Measurements from ENCODE around the gene ZNF646.

Gene ZNF646

GRCh38 chr16:31073970-31074813 lies at the start of gene ZNF646, which contains the start of gene ZNF668:
TSS of gene ZNF646 (plus strand) at chr16:31074422. CDS start at chr16:31076325, 1,903 bp downstream.
TSS of gene ZNF668 (minus strand) at chr16:31074240. CDS start at chr16:31064459, 9,781 bp downstream.
- in situ Hi-C loops (cut with MboI; ENCODE audit: low sequenced_read_pairs) = no loop called here

GRCh38 chr16:31025339-31025738 lies 48.9 kb upstream of the ZNF646 start:
- in situ Hi-C loops (cut with MboI; ENCODE audit: low sequenced_read_pairs) = no loop called here

DNA sequence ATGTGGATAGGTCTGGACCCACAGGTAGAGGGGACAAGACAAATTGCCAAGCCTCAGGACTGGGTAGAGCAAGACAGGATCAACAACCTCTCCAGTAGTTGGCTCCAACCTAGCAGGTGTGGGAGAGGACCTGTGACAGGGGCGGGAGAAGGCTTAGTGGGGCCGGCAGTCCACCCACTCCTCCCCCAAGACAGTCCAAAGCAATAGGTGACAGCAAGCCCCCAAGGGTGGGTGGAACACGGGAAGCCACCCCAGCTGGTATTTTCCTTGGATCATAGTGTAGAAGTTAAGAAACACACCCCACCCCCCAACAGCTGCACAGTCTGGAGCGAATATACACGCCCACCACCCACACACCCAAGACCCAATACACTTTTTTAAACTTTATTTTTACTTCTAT lies 45.0 kb upstream of the ZNF646 start:
- in situ Hi-C loops (cut with MboI; ENCODE audit: low sequenced_read_pairs) = no loop called here

DNA sequence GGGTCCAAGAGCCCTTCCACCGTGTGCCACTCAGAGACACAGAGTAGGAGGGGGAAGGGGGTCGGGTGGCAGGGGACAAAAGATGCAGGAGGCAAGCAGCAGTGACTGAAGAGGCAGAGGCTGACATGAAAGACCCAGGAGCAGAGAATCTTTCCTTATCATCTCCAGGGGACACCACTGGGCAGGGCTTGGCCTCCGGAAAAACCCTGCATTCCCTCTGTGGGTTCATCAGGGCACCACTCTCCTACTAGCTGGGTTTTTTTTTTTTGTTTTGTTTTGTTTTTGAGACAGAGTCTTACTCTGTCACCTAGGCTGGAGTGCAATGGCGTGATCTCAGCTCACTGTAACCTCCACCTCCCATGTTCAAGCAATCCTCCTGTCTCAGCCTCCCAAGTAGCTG lies 42.9 kb upstream of the ZNF646 start:
- in situ Hi-C loops (cut with MboI; ENCODE audit: low sequenced_read_pairs) = no loop called here

DNA sequence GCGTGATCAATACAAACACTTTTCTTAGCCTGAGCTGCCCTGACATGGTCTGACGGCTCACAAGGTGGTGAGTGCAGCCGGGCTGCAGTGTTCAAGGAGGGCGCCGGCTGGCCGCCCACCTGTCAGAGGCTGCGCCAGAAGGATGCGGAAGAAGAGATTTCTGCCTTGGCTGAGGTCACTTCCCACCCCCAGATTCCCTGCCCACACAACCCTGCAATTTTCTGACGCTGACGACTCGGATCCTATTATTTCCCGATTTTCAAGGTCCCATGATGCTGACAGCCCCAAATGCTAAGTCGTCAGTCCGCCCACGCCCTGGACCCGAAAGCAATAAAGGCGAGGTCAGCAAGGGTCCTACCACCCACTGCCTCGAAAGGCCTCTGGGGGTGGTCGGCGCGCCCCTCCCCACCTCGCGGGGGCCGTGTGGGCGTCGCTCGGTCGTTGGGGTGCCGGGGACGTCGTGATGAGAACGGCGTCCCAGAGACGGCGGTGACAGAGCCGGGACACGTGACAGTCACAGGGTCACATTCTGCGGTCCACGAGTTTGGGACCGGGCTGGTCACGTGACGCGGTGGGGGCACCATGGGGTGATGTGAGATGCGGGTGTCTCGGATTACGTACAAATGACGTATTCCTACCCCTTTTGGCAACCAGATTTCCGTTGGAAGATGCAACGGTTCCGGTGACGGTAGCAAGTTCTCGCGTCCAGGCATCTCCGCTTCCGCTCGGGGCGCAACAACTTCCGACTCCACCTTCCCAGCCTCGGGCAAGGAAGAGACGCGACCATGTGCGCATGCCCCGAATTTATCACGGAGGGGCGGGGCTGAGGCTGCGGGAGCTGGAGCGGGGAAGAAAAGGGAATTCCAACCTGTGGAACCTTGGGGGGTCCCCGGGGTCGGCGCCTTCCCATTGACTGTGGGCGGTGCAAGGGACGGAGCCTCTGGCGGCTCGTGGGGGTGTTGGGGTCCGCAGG lies 41.2 kb upstream of the ZNF646 start, which contains the start of gene STX4:
Gene STX4 (plus strand): TSS at position 823 of the 973 bp plus-strand sequence. CDS start 248 bp downstream, outside the sequence.
- in situ Hi-C loops (cut with MboI; ENCODE audit: low sequenced_read_pairs) = no loop called here

- in situ Hi-C loops (cut with MboI; ENCODE audit: low sequenced_read_pairs) = no loop called here
Measured at GRCh38 chr16:31033709-31034492, 40.3 kb upstream of the ZNF646 start.

- in situ Hi-C loops (cut with MboI; ENCODE audit: low sequenced_read_pairs) = no loop called here
Measured at GRCh38 chr16:31036691-31037090, 37.5 kb upstream of the ZNF646 start.

DNA sequence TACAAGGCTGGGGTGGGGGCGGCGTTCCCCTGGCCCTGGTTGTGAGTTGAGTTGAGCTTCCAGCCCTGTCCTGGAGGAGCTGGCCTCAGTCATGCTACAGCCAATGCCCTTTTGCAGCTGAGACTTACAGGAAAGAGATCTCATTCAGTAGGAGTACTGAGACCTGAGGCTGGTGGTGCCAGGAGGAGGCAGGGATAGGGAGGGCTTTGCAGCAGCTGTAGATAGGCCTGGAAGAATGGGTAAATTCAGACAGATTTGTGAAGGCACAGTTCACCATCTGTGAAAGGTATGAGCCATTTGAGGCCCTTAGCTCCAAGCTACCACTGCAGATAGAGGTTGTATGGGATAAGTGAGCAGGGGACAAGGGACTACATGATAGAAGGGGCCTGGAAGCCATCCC lies 35.2 kb upstream of the ZNF646 start:
- in situ Hi-C loops (cut with MboI; ENCODE audit: low sequenced_read_pairs) = no loop called here

DNA sequence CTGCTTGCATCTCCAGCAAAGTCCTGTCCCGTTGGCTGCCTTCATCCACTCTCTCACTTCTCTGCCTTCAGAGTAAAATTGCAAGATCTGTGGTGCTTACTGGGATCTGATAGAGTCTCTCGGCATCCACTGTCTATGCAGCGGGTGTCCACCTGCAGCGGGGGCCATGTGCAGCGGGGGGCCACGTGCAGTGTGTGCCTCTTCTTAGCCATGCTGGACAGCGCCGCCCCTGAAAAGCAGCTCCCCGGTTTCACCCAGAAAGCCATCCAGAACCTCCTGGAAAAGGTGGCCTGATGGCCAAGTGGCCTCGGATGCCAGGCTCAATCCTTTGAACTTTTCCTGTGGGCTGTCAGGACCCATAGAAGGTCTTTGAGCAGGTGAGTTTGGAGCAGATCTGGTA lies 31.4 kb upstream of the ZNF646 start:
- in situ Hi-C loops (cut with MboI; ENCODE audit: low sequenced_read_pairs) = no loop called here

DNA sequence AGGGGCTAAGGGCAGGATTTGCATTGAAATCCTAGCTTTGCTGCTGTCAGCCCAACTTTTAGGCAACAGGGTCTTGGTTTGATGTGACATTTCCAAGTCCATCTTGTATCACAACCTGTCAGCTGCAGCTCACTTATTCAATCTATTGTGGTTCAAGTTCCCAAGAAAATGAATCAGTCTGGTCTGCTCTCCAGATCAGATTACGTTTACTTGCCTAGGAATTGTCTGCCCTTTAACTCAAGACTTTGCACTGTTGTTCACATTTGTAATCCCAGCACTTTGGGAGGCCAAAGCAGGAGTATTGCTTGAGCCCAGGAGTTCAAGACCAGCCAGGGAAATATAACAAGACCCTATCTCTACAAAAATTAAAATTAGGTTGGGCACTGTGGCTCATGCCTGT lies 30.9 kb upstream of the ZNF646 start:
- in situ Hi-C loops (cut with MboI; ENCODE audit: low sequenced_read_pairs) = no loop called here

GRCh38 chr16:31043898-31044481 lies 30.2 kb upstream of the ZNF646 start:
- in situ Hi-C loops (cut with MboI; ENCODE audit: low sequenced_read_pairs) = no loop called here

DNA sequence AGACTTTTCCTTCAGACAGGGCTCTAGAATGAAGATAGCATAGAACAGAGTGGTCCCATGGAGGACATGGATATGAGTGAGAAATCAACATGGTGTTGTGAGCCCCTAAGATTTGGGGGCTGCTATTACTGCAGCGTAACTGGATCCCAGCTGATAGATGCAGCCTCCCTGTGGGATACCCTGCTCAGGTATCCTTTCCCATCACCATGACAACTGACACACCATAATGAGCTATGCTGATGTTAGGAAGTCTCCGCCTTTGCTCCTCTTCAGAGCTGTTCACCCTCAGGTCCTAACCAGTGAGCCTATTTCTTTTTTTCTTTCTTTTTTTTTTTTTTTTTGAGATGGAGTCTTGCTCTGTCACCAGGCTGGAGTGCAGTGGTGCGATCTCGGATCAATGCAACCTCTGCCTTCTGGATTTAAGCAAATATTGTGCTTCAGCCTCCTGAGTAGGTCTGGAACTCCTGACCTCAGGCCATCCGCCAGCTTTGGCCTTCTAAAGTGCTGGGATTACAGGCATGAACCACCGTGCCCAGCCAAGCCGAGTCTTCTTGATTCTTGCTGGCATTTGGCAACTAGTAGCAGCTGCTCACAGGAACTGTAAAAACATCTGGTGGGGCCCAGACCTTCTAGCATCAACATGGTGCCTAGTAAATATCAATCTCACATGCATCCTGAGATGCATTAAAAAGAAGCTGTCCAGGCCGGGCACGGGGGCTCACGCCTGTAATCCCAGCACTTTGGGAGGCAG lies 23.8 kb upstream of the ZNF646 start:
- in situ Hi-C loops (cut with MboI; ENCODE audit: low sequenced_read_pairs) = no loop called here

- in situ Hi-C loops (cut with MboI; ENCODE audit: low sequenced_read_pairs) = no loop called here
Measured at GRCh38 chr16:31052114-31052513, 22.1 kb upstream of the ZNF646 start.

DNA sequence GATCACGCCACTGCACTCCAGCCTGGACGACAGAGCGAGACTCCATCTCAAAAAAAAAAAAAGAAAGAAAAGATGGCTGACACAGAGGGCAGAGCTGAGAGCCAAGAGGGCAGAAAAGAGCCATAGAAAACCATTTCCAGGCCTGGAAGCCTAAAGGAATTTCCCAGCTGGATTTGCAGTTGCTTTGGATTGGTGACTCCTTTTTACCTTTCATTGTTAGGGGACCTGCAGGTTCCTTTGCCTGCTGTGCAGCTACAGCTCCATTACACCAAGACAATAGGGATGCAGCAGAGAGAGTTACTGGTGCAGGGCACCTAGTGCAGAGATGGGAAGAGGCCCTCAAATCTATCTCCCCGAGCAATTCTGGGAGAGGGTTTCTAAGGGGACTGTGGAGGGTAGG lies 18.6 kb upstream of the ZNF646 start:
- in situ Hi-C loops (cut with MboI; ENCODE audit: low sequenced_read_pairs) = no loop called here

DNA sequence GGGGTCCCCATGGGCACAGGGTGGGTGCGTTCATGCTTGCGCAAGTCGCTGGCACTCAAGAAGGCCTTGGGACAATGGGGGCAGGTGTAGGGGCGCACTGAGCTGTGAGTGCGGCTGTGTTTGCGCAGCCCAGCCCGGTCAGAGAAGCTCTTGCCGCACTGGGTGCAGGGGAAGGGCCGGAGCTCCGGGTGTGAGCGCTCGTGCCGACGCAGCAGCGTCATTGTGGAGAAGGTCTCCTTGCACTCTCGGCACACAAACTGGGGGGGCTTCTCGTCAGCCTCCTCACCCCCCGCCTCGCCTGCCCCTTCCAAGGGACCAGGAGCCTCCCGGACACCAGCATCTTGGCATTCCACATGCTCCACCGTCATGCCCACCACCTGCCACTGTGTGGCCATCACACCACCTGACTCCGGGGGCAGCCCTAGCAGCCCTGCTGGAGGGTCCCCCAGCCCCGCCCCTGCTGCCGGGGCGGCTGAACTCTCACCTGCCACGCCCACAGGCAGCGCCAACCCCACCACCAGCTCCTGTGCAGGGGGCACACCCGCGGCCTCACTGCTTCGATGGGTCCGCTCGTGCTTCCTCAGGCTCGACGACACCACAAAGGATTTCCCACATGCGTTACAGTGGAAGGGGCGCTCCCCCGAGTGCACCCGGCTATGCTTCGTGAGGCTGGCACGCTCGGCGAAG lies 13.0 kb upstream of the ZNF646 start:
- in situ Hi-C loops (cut with MboI; ENCODE audit: low sequenced_read_pairs) = no loop called here

DNA sequence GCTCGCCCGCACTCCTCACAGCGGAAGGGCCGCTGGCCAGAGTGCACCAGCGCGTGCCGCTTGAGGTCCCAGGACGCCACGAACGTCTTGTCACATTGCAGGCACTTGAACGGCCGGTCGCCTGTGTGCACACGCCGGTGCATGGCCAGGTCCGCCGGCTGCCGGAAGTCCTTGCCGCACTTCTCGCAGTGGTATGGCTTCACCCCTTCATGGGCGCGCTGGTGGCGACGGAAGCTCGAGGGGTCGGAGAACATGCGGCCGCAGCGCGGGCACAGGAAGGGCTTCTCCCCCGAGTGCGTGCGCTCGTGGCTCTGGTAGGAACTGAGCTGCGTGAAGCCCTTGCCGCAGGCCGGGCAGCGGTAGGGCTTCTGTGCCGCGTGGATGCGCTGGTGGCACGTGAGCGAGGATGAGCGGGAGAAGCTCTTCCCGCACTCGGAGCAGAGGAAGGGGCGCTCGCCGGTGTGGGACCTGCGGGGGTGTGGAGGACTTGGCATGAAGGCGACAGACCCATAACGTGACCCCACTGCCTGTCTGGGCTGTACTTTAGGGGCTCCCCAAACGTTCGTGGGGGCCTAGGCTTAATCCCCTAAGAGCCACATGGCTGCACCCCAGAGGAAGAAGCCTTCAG lies 12.3 kb upstream of the ZNF646 start:
- in situ Hi-C loops (cut with MboI; ENCODE audit: low sequenced_read_pairs) = no loop called here

DNA sequence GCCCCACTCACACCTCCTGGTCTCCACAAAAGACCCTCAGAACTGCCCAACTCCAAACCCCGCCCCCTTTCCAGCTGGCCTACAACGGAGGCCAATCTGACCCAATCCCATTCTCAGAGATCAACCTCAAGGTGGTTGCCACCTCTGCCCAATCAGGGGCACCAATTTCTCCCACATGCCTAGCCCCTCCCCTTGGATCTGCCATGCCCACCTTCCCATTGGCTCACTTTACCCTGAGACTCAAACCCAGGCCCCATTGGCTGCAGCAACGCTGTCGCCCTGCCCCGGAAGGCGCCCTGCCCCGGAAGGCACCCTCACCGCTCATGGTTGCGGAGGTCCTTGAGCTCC lies 10.8 kb upstream of the ZNF646 start:
- in situ Hi-C loops (cut with MboI; ENCODE audit: low sequenced_read_pairs) = no loop called here

DNA sequence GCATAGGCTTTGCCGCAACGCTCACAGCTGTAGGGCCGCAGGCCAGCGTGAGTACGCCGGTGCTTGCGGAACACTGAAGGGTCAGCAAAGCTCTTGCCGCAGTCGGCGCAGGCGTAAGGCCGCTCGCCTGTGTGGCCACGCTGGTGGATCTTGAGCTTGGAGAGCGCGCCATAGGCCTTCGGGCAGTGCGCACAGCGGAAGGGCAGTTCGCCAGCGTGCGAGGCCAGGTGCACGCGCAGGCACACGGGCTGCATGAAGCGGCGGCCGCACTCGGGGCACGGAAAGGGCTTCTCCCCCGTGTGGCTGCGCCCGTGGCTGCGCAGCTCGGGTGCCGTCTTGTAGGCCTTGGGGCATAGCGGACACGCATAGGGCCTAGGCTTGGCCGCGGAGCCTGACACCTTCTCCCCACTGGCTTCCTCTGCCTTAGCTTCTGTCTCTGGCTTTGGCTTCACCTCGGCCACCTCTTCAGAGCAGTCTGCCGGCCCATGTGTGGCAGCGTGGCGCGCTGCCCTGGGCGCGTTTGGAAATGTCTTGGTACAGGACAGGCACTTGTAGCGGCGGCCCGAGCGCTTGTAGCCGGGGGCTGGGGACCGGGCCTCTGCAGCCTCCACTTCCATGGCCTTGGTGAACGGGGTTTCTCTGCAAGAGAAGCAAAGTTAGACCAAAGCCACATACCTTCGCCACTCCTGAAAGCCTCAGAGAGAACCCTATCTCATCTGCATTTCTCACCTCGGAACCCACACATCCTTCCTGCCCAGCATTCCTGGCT lies 10.2 kb upstream of the ZNF646 start:
- in situ Hi-C loops (cut with MboI; ENCODE audit: low sequenced_read_pairs) = no loop called here

All from HL-60/S4 (cell line).